Upper lobe of left lung (tissue), 4 donors: ENCODE results near the gene EFNB1.

Experiments used
- CTCF ChIP-seq, 6 experiments: fragments of 450-650 bp in 4 of 6; fragments of 200-600 bp in 2 of 6; sonication (generic) in 2 of 6; IDR thresholded peaks; one replicate each; pipeline ENCODE4 v1.5.1; 2016 to 2019; ENCODE audit warnings: antibody characterized with exemption in 6 of 6
- POLR2AphosphoS5 ChIP-seq, 2 donors: sonication (generic); formaldehyde crosslinking; IDR thresholded peaks; one replicate each; pipeline ENCODE4 v1.5.1; 2017; ENCODE audit warnings: antibody characterized with exemption in 2 of 2

GRCh38 chrX:68853665-68854251 is 24.9 kb downstream of the EFNB1 start:
- no peak for TF ChIP-seq CTCF (IDR thresholded peaks at IDR 0.05)
- no peak for TF ChIP-seq POLR2AphosphoS5 (IDR thresholded peaks at IDR 0.05)
